Eye (tissue), 1 donor: ENCODE data around the gene PDRG1.

ENCODE experiments used
- DNase-seq: peaks from one replicate; pipeline ENCODE4 v3.0.0-alpha.2; 2015

The PDRG1 gene

DNA sequence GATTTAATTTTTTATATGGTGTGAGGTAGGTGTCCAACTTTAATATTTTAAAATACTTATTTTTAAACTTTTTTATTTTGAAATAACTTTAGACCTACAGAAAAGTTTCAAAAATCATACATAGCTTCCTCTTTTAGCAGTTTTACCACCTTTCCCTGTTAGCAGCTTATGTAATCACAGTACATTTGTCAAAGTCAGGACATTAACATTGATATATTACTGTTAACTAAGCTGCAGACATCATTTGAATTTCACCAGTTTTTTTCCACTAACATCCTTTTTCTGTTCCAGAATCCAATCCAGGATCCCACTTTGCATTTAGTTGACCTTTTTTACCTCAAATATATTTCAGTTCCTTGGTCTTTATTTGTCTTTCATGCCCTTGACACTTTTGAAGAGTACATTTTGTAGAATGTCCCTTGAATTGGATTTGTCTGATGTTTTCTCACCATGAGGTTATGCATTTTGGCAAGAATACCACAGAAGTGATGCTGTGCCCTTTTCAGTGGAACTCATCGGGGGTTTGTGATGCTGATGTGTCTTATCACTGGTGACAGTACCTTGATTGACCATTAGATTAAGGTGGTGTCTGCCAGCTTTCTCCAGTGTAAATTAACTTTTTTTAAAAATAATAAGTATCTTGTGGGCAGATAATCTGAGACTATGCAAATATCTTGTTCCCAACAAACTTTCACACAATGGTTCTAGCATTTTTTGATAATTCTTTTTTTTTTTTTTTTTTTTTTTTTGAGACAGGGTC lies 48.0 kb downstream of the PDRG1 start:
- DNase-seq, result no peak

DNA sequence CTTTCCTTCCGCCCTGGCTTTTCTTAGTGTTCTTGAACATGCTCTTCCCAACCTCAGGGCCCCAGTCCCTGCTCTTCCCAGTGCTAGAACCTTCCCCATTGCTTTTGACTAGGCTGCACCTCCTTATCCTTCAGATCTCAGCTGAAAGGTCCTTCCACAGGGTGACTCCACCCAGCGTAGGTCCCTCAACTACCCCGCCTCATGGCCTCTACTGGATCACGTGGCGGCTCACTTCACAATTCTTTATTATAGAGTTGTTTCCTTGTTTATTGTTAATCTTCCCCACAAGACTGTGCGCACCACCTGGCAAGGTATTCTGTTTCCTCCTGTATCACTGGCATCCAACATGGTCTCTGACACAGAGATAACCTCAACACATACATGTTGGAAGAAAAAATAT lies 50.2 kb downstream of the PDRG1 start:
- DNase-seq, result no peak

- DNase-seq, result no peak
These were observed 54.3 kb downstream of the PDRG1 start for GRCh38 chr20:31897541-31897940.

DNA sequence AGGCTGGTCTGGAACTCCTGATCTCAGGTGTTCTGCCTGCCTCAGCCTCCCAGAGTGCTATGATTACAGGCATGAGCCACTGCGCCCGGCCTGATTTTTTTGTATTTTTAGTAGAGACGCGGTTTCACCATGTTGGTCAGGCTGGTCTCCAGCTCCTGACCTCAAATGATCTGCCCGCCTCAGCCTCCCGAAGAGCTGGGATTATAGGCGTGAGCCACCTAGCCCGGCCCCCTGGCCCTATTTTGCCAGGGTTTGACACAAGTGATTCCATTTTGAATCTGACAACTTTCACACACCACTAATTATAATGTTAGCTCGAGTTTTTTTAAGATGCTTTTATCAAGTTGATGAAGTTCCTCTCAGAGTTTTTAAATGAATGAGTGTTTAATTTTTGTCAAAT lies 55.8 kb downstream of the PDRG1 start:
- no peak for DNase-seq

GRCh38 chr20:31894980-31895675 lies 56.7 kb downstream of the PDRG1 start:
- no peak for DNase-seq
